Testis (tissue), 2 donors: Measurements from ENCODE around the gene ERCC6L.

Experiments
- CTCF ChIP-seq, 3 experiments: fragments of 450-650 bp in 2 of 3; fragments of 200-600 bp in 1 of 3; sonication (generic) in 1 of 3; IDR thresholded peaks; one replicate each; pipeline ENCODE4 v1.5.1; 2016 to 2019; ENCODE audit warnings: antibody characterized with exemption in 3 of 3, mild to moderate bottlenecking in 2 of 3, moderate library complexity in 1 of 3
- POLR2A ChIP-seq: fragments of 450-650 bp; IDR thresholded peaks from one replicate; pipeline ENCODE4 v1.6.1; 2017; ENCODE audit warnings: antibody characterized with exemption, mild to moderate bottlenecking, moderate library complexity

GRCh38 chrX:72258174-72258573 lies 19.3 kb upstream of the ERCC6L start:
- no peak for TF ChIP-seq CTCF (IDR thresholded peaks at IDR 0.05)
- no peak for TF ChIP-seq POLR2A
